C4-2B (cell line): ENCODE data around the gene FZD2.

Source experiments
- ZFX ChIP-seq: fragments of 450-650 bp; IDR thresholded peaks from 2 replicates; pipeline ENCODE4 v1.6.1; 2017
- TF ChIP-seq, protein P1 (sequence below): fragments of 450-650 bp; conservative IDR thresholded peaks from 2 replicates; pipeline ENCODE4 v1.5.1; 2017; ENCODE audit warnings: mild to moderate bottlenecking

- TF ChIP-seq, protein P1, sequence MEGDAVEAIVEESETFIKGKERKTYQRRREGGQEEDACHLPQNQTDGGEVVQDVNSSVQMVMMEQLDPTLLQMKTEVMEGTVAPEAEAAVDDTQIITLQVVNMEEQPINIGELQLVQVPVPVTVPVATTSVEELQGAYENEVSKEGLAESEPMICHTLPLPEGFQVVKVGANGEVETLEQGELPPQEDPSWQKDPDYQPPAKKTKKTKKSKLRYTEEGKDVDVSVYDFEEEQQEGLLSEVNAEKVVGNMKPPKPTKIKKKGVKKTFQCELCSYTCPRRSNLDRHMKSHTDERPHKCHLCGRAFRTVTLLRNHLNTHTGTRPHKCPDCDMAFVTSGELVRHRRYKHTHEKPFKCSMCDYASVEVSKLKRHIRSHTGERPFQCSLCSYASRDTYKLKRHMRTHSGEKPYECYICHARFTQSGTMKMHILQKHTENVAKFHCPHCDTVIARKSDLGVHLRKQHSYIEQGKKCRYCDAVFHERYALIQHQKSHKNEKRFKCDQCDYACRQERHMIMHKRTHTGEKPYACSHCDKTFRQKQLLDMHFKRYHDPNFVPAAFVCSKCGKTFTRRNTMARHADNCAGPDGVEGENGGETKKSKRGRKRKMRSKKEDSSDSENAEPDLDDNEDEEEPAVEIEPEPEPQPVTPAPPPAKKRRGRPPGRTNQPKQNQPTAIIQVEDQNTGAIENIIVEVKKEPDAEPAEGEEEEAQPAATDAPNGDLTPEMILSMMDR: no peak
- TF ChIP-seq ZFX: no peak
Observed at GRCh38 chr17:44610331-44610730, 53.0 kb downstream of the FZD2 start.
